C4-2B (cell line): ENCODE data around the gene CCDC9B.

ENCODE experiments used
- H3K27ac ChIP-seq: fragments of 450-650 bp; 2 replicates; pipeline ENCODE4 v1.5.1; 2017
- CTCF ChIP-seq: fragments of 450-650 bp; conservative IDR thresholded peaks from 2 replicates; pipeline ENCODE4 v1.5.1; 2017; ENCODE audit warnings: mild to moderate bottlenecking
- ZFX ChIP-seq: fragments of 450-650 bp; IDR thresholded peaks from 2 replicates; pipeline ENCODE4 v1.6.1; 2017

CCDC9B gene

GRCh38 chr15:40316931-40317330 lies 23.8 kb downstream of the CCDC9B start:
- TF ChIP-seq CTCF (no peak), ZFX (no peak)
- H3K27ac ChIP-seq = no peak overlapping the region

GRCh38 chr15:40314723-40315276 lies 25.9 kb downstream of the CCDC9B start:
- H3K27ac ChIP-seq = no peak overlapping the region

GRCh38 chr15:40313531-40314398 lies 27.0 kb downstream of the CCDC9B start:
- H3K27ac ChIP-seq = no peak overlapping the region
- TF ChIP-seq ZFX (no peak), CTCF (no peak)

More at GRCh38 chr15:40314723-40315276, 25.9 kb downstream of the CCDC9B start:
- TF ChIP-seq CTCF = no peak
- no peak for TF ChIP-seq ZFX

GRCh38 chr15:40312370-40313158 lies 28.2 kb downstream of the CCDC9B start:
- no peak overlapping the region for H3K27ac ChIP-seq
- TF ChIP-seq ZFX (no peak), CTCF (no peak)

DNA sequence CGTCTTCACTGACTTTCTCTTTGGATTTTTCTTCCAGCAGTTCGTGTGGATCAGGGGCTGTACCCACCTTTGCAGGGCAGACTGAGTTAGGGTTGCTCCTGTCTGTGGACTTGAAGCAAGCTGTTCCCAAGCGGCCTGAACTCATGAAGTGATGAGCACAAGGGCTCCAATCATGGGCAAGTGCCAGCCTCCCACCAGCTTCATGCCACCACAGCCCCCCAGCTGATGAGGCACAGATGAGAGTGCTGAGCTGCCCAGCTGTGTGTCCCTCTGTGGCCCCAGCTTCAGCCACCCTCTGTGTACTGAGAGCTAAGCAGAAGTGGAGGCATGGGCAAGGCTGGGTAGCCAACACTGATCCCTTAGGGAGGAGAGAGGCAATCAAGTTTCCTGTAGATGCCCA lies 29.7 kb downstream of the CCDC9B start:
- no peak overlapping the region for H3K27ac ChIP-seq
- TF ChIP-seq ZFX (no peak), CTCF (no peak)

GRCh38 chr15:40310001-40310959 lies 30.5 kb downstream of the CCDC9B start:
- TF ChIP-seq CTCF = peak; percentile 86
- no peak for TF ChIP-seq ZFX
- no peak overlapping the region for H3K27ac ChIP-seq
